Measurements from ENCODE around the gene OARD1.
"Not testable (repeated sequence)": the region's sequence is repeated elsewhere in the genome, so short reads cannot be mapped to it uniquely, and the experiment has no call there.

The OARD1 gene

GRCh38 chr6:41027241-41027640 lies 44.9 kb downstream of the OARD1 start:
- ChIA-PET CTCF (interaction anchor here (0.9 to 11.8 kb wide), 29 partner anchors 10 to 1678 kb away, joined by 3 to 169 read pairs (median 5); partner anchors contain the start of genes APOBEC2, TSPO2 and UNC5CL), POLR2A (no interaction called here)
- DNase-seq (ENCODE audit: extremely low spot score), result no peak
- TF ChIP-seq CTCF (IDR thresholded peaks at IDR 0.05; ENCODE audit: control extremely low read depth, extremely low read depth, low read depth, missing control alignments), result no peak

- TF ChIP-seq CTCF (IDR thresholded peaks at IDR 0.05; ENCODE audit: control extremely low read depth, extremely low read depth, low read depth, missing control alignments), result no peak
- ChIA-PET CTCF (interaction anchor here (0.7 to 11.8 kb wide), 12 partner anchors 9 to 1677 kb away, joined by 3 to 169 read pairs (median 9); partner anchors contain the start of genes APOBEC2, TSPO2 and UNC5CL), POLR2A (no interaction called here)
- no peak for DNase-seq (ENCODE audit: extremely low spot score)
These were observed 46.1 kb downstream of the OARD1 start for GRCh38 chr6:41025966-41026530.

GRCh38 chr6:41023114-41023513 lies 49.0 kb downstream of the OARD1 start:
- ChIA-PET CTCF (interaction anchor here (2.6 to 11.8 kb wide), 2 partner anchors 18 to 24 kb away, joined by 7 to 169 read pairs; partner anchors contain the start of genes TSPO2 and UNC5CL), POLR2A (no interaction called here)
- no peak for TF ChIP-seq CTCF (IDR thresholded peaks at IDR 0.05; ENCODE audit: control extremely low read depth, extremely low read depth, low read depth, missing control alignments)
- no peak for DNase-seq (ENCODE audit: extremely low spot score)

GRCh38 chr6:41022294-41022693 lies 49.9 kb downstream of the OARD1 start:
- ChIA-PET POLR2A (no interaction called here), CTCF (interaction anchor here (11.8 kb wide), 1 partner anchor 19 kb away, joined by 169 read pairs; the partner anchor contains the start of genes TSPO2 and UNC5CL)
- DNase-seq (ENCODE audit: extremely low spot score), result no peak
- TF ChIP-seq CTCF (IDR thresholded peaks at IDR 0.05; ENCODE audit: control extremely low read depth, extremely low read depth, low read depth, missing control alignments), result no peak

- ChIA-PET POLR2A (no interaction called here), CTCF (interaction anchor here (11.8 kb wide), 1 partner anchor 20 kb away, joined by 169 read pairs; the partner anchor contains the start of genes TSPO2 and UNC5CL)
These were observed 50.3 kb downstream of the OARD1 start for GRCh38 chr6:41021832-41022231.

GRCh38 chr6:41017663-41018062 lies 54.5 kb downstream of the OARD1 start:
- no peak for DNase-seq (ENCODE audit: extremely low spot score)
- POLR2A ChIA-PET, result interaction anchor here (0.7 kb wide), 1 partner anchor 11 kb away, joined by 3 read pairs; no protein-coding TSS in a partner anchor
- TF ChIP-seq CTCF (IDR thresholded peaks at IDR 0.05; ENCODE audit: control extremely low read depth, extremely low read depth, low read depth, missing control alignments), result no peak
- CTCF ChIA-PET, result interaction anchor here (1.5 to 6.8 kb wide), 2 partner anchors 10 to 23 kb away, joined by 6 to 59 read pairs; no protein-coding TSS in a partner anchor

More at GRCh38 chr6:41021832-41022231, 50.3 kb downstream of the OARD1 start:
- TF ChIP-seq CTCF (IDR thresholded peaks at IDR 0.05; ENCODE audit: control extremely low read depth, extremely low read depth, low read depth, missing control alignments), result no peak
- DNase-seq (ENCODE audit: extremely low spot score), result no peak

- DNase-seq (ENCODE audit: extremely low spot score); POLR2A ChIA-PET: not testable (repeated sequence)
- CTCF ChIA-PET, result interaction anchor here (1.3 to 6.8 kb wide), 2 partner anchors 12 to 17 kb away, joined by 6 to 59 read pairs; no protein-coding TSS in a partner anchor
These were observed 56.3 kb downstream of the OARD1 start for GRCh38 chr6:41015860-41016259.

Measured in GM10248 (cell line).